DMS153 treated with DMSO at 0.1 percent for 48 hours (cell line): ENCODE data around the gene CCNL1.

Experiments
- DNase-seq: peaks from one replicate; lab custom pipeline; 2025; ENCODE audit not compliant: unreplicated experiment; lab: John Stamatoyannopoulos, UW

The CCNL1 gene

GRCh38 chr3:157147099-157147803, 12.7 kb downstream of the CCNL1 start:
- no peak for DNase-seq

GRCh38 chr3:157145606-157146322, 14.2 kb downstream of the CCNL1 start:
- no peak for DNase-seq

- no peak for DNase-seq
These were observed 17.6 kb downstream of the CCNL1 start for GRCh38 chr3:157142315-157142714.

- no peak for DNase-seq
These were observed 19.9 kb downstream of the CCNL1 start for GRCh38 chr3:157139938-157140534.

GRCh38 chr3:157136647-157137387, 23.1 kb downstream of the CCNL1 start:
- DNase-seq: no peak

GRCh38 chr3:157135671-157136396, 24.1 kb downstream of the CCNL1 start:
- no peak for DNase-seq

GRCh38 chr3:157134620-157135191, 25.2 kb downstream of the CCNL1 start:
- DNase-seq: no peak

GRCh38 chr3:157133434-157134320, 26.3 kb downstream of the CCNL1 start:
- no peak for DNase-seq

GRCh38 chr3:157132936-157133335, 27.0 kb downstream of the CCNL1 start:
- no peak for DNase-seq

- DNase-seq: no peak
These were observed 27.6 kb downstream of the CCNL1 start for GRCh38 chr3:157132341-157132740.

GRCh38 chr3:157131861-157132260, 28.1 kb downstream of the CCNL1 start:
- no peak for DNase-seq

GRCh38 chr3:157130467-157131251, 29.3 kb downstream of the CCNL1 start:
- DNase-seq: peak; percentile 43

- DNase-seq: peak; percentile 32
These were observed 30.0 kb downstream of the CCNL1 start for GRCh38 chr3:157129803-157130466.

- no peak for DNase-seq
These were observed 30.9 kb downstream of the CCNL1 start for GRCh38 chr3:157128771-157129681.

- no peak for DNase-seq
These were observed 31.8 kb downstream of the CCNL1 start for GRCh38 chr3:157127831-157128767.

- no peak for DNase-seq
These were observed 32.7 kb downstream of the CCNL1 start for GRCh38 chr3:157127268-157127667.
